GM18951 (cell line): ENCODE results near the gene UPF1.

Experiments used
- POLR2A ChIP-seq: IDR thresholded peaks from 4 replicates; pipeline ENCODE4 v1.6.1; 2011; ENCODE audit warnings: mild to moderate bottlenecking; ENCODE audit not compliant: insufficient read length, insufficient read depth; ENCODE audit errors: extremely low read depth
- in situ Hi-C: fragments of 300-500 bp; cut with MboI; formaldehyde crosslinking; loops from one replicate; pipeline ENCODE4 v1.12.0; 2022; ENCODE audit warnings: low sequenced_read_pairs, mixed read lengths, inconsistent platforms; ENCODE audit not compliant: unreplicated experiment

The UPF1 gene

GRCh38 chr19:18861917-18862316 lies 30.2 kb downstream of the UPF1 start:
- no peak for TF ChIP-seq POLR2A
- in situ Hi-C loops = no loop called here

GRCh38 chr19:18862976-18863842 lies 31.4 kb downstream of the UPF1 start:
- TF ChIP-seq POLR2A = no peak
- in situ Hi-C loops = no loop called here

- in situ Hi-C loops = no loop called here
- TF ChIP-seq POLR2A = no peak
Measured at GRCh38 chr19:18863843-18864362, 32.1 kb downstream of the UPF1 start.

- no peak for TF ChIP-seq POLR2A
- in situ Hi-C loops = no loop called here
Measured at GRCh38 chr19:18865106-18865972, 33.6 kb downstream of the UPF1 start.

GRCh38 chr19:18865973-18866799 lies 34.4 kb downstream of the UPF1 start:
- in situ Hi-C loops = no loop called here
- no peak for TF ChIP-seq POLR2A

GRCh38 chr19:18866800-18867123 lies 35.0 kb downstream of the UPF1 start:
- TF ChIP-seq POLR2A = no peak
- in situ Hi-C loops = no loop called here

- no peak for TF ChIP-seq POLR2A
- in situ Hi-C loops = no loop called here
Measured at GRCh38 chr19:18867199-18867598, 35.4 kb downstream of the UPF1 start.

GRCh38 chr19:18867751-18868150 lies 36.0 kb downstream of the UPF1 start:
- in situ Hi-C loops = no loop called here

GRCh38 chr19:18868380-18869022 lies 36.7 kb downstream of the UPF1 start:
- in situ Hi-C loops = no loop called here
- no peak for TF ChIP-seq POLR2A

More at GRCh38 chr19:18867751-18868150, 36.0 kb downstream of the UPF1 start:
- TF ChIP-seq POLR2A = no peak

GRCh38 chr19:18869023-18869618 lies 37.4 kb downstream of the UPF1 start:
- no peak for TF ChIP-seq POLR2A
- in situ Hi-C loops = no loop called here

- in situ Hi-C loops = no loop called here
- TF ChIP-seq POLR2A = no peak
Measured at GRCh38 chr19:18869781-18870530, 38.2 kb downstream of the UPF1 start.
